Sciatic nerve (tissue), 2 donors: ENCODE data around the gene SPESP1. TPM values are rescaled to one million over a fixed set of nuclear protein-coding genes. Genes with fewer than 3 reads are reported as not detected.

ENCODE experiments used
- ATAC-seq: fragments of 200-7000 bp; cut with Tn5 transposase; one replicate; pipeline ENCODE4 v1.9.1; 2020; ENCODE audit warnings: mild to moderate bottlenecking, moderate library complexity
- DNase-seq: peaks from one replicate; pipeline ENCODE4 v3.0.0-alpha.2; 2020; ENCODE audit warnings: low spot score
- intact Hi-C: fragments of 100-400 bp; cut with DNase I; formaldehyde crosslinking; loops from one replicate; pipeline ENCODE4 v1.14.2; 2022
- total RNA-seq: library from RNA; stranded (reverse); fragmentation: NEBNext Ultra II Directional; extraction: Animal tissue kit (Norgen Biotek cat#: 25700); gene quantifications from one replicate; pipeline ENCODE4 v1.2.1, GENCODE V29; 2021
- donor health status: DM: no; HTN: no; CAD: no.
- donor health status: DM: no; HTN: no; CAD: no.

SPESP1 gene
- total RNA-seq = 2.0 TPM

- DNase-seq (peak; percentile 80), ATAC-seq (peak; percentile 98)
- intact Hi-C loops = no loop called here
These were observed at the start of gene SPESP1 for GRCh38 chr15:68930268-68931022. TSS of gene SPESP1 (plus strand) at chr15:68930525. CDS start at chr15:68930654, 129 bp downstream.

- DNase-seq (no peak), ATAC-seq (peak; percentile 28)
- intact Hi-C loops = no loop called here
These were observed 45.3 kb upstream of the SPESP1 start for GRCh38 chr15:68885070-68885469.

GRCh38 chr15:68887120-68887519, 43.2 kb upstream of the SPESP1 start:
- ATAC-seq (no peak), DNase-seq (no peak)
- intact Hi-C loops = no loop called here

- ATAC-seq = no peak
- intact Hi-C loops = no loop called here
- DNase-seq = no peak
These were observed 42.5 kb upstream of the SPESP1 start for GRCh38 chr15:68887819-68888218.

GRCh38 chr15:68888419-68888818, 41.9 kb upstream of the SPESP1 start:
- intact Hi-C loops = no loop called here
- DNase-seq (no peak), ATAC-seq (no peak)

- DNase-seq (no peak), ATAC-seq (no peak)
- intact Hi-C loops = no loop called here
These were observed 36.1 kb upstream of the SPESP1 start for GRCh38 chr15:68894208-68894607.

GRCh38 chr15:68896178-68896577, 34.1 kb upstream of the SPESP1 start:
- DNase-seq (no peak), ATAC-seq (no peak)
- intact Hi-C loops = no loop called here

- ATAC-seq (no peak), DNase-seq (no peak)
- intact Hi-C loops = no loop called here
These were observed 33.3 kb upstream of the SPESP1 start for GRCh38 chr15:68897016-68897415.

- no peak for ATAC-seq
These were observed 30.3 kb upstream of the SPESP1 start for GRCh38 chr15:68900027-68900426.

GRCh38 chr15:68907396-68907923, 22.9 kb upstream of the SPESP1 start:
- intact Hi-C loops = no loop called here
- no peak for ATAC-seq
- no peak for DNase-seq

More at GRCh38 chr15:68900027-68900426, 30.3 kb upstream of the SPESP1 start:
- no peak for DNase-seq
- intact Hi-C loops = no loop called here

- DNase-seq (no peak), ATAC-seq (no peak)
- intact Hi-C loops = no loop called here
These were observed 20.7 kb upstream of the SPESP1 start for GRCh38 chr15:68909601-68910100.

- no peak for ATAC-seq
- DNase-seq = no peak
- intact Hi-C loops = no loop called here
These were observed 20.0 kb upstream of the SPESP1 start for GRCh38 chr15:68910341-68910740.

GRCh38 chr15:68910816-68911215, 19.5 kb upstream of the SPESP1 start:
- ATAC-seq (no peak), DNase-seq (no peak)
- intact Hi-C loops = no loop called here

GRCh38 chr15:68921926-68922325, 8.4 kb upstream of the SPESP1 start:
- DNase-seq = no peak
- ATAC-seq = no peak
- intact Hi-C loops = no loop called here

GRCh38 chr15:68924866-68925560, 5.3 kb upstream of the SPESP1 start:
- intact Hi-C loops = no loop called here
- DNase-seq (peak; percentile 83), ATAC-seq (peak; percentile 91)

- DNase-seq = no peak
- intact Hi-C loops = no loop called here
- ATAC-seq = no peak
These were observed 2.7 kb downstream of the SPESP1 start for GRCh38 chr15:68933001-68933400.

GRCh38 chr15:68934341-68934740, 4.0 kb downstream of the SPESP1 start:
- intact Hi-C loops = no loop called here
- ATAC-seq (no peak), DNase-seq (no peak)

GRCh38 chr15:68935400-68935937, 5.1 kb downstream of the SPESP1 start:
- no peak for ATAC-seq
- no peak for DNase-seq
- intact Hi-C loops = no loop called here

- no peak for ATAC-seq
- no peak for DNase-seq
- intact Hi-C loops = no loop called here
These were observed 9.2 kb downstream of the SPESP1 start for GRCh38 chr15:68939501-68939900.

GRCh38 chr15:68951813-68952212, 21.5 kb downstream of the SPESP1 start:
- intact Hi-C loops = no loop called here
- ATAC-seq = no peak
- no peak for DNase-seq
